Fibroblast of the aortic adventitia (primary cell): ENCODE measurements around the gene SYCE3. TPM values are rescaled to one million over a fixed set of nuclear protein-coding genes. Genes with fewer than 3 reads are reported as not detected.

Experiments used
- DNase-seq: peaks from one replicate; pipeline ENCODE4 v3.0.0-alpha.2; 2010; ENCODE audit warnings: low read depth
- H3K4me3 ChIP-seq: 2 replicates; pipeline ENCODE4 v1.5.1; 2011; ENCODE audit warnings: low read depth, mild to moderate bottlenecking, control low read depth, low read length, moderate library complexity
- CTCF ChIP-seq: IDR thresholded peaks from 2 replicates; pipeline ENCODE4 v1.5.1; 2011; ENCODE audit warnings: mild to moderate bottlenecking, low read length, control low read depth, inconsistent platforms; ENCODE audit not compliant: insufficient read depth
- total RNA-seq: library from RNA; depleted of rRNA; stranded (reverse); fragments of >200 nt; gene quantifications from 2 replicates; pipeline ENCODE4 v1.2.3, GENCODE V29; 2012; ENCODE audit warnings: low replicate concordance

Gene SYCE3
- total RNA-seq, 1 donor = not detected

- peak overlapping the region; percentile 77 for H3K4me3 ChIP-seq
- DNase-seq = peak; percentile 64
- peak; percentile 49 for TF ChIP-seq CTCF
These were observed 36.4 kb downstream of the SYCE3 start for GRCh38 chr22:50526108-50526833.

GRCh38 chr22:50525858-50526107 lies 36.9 kb downstream of the SYCE3 start:
- no peak for TF ChIP-seq CTCF
- DNase-seq = no peak

GRCh38 chr22:50525104-50525857 lies 37.4 kb downstream of the SYCE3 start, which contains the start of gene SCO2:
Gene SCO2, minus strand, starts transcription at chr22:50525598. Its CDS starts 1,187 bp downstream, at chr22:50524411.
- peak; percentile 95 for DNase-seq
- peak within 1 kb of the TSS; percentile 77 for H3K4me3 ChIP-seq
- TF ChIP-seq CTCF = peak; percentile 45

More at GRCh38 chr22:50525858-50526107, 36.9 kb downstream of the SYCE3 start:
- peak overlapping the region; percentile 77 for H3K4me3 ChIP-seq

- H3K4me3 ChIP-seq = peak overlapping the region; percentile 77
- TF ChIP-seq CTCF = no peak
- no peak for DNase-seq
These were observed 38.0 kb downstream of the SYCE3 start for GRCh38 chr22:50524676-50525103.

- peak overlapping the region; percentile 77 for H3K4me3 ChIP-seq
- DNase-seq = no peak
- no peak for TF ChIP-seq CTCF
These were observed 38.7 kb downstream of the SYCE3 start for GRCh38 chr22:50523806-50524675.

GRCh38 chr22:50523458-50523805 lies 39.3 kb downstream of the SYCE3 start:
- no peak for DNase-seq
- no peak for TF ChIP-seq CTCF
- no peak overlapping the region for H3K4me3 ChIP-seq
